Ovary (tissue), 3 donors: ENCODE measurements around the gene ZNF546.

Experiments
- CTCF ChIP-seq, 3 donors: fragments of 450-650 bp in 2 of 3; fragments of 200-600 bp in 1 of 3; IDR thresholded peaks; one replicate each; pipeline versions ENCODE4 v1.5.1 to v1.8.0; 2016 to 2022; ENCODE audit warnings: antibody characterized with exemption in 3 of 3, mild to moderate bottlenecking in 1 of 3
- POLR2A ChIP-seq: fragments of 450-650 bp; IDR thresholded peaks from one replicate; pipeline ENCODE4 v1.6.1; 2017; ENCODE audit warnings: antibody characterized with exemption, mild to moderate bottlenecking, moderate library complexity
- donor health status: DM: no; HTN: no; CAD: no.

- no peak for TF ChIP-seq CTCF (IDR thresholded peaks at IDR 0.05)
- TF ChIP-seq POLR2A = no peak
Observed at GRCh38 chr19:39987167-39987566, 9.7 kb upstream of the ZNF546 start.
